ENCODE data around the gene KBTBD2.
"Not testable (repeated sequence)": the region's sequence is repeated elsewhere in the genome, so short reads cannot be mapped to it uniquely, and the experiment has no call there.

KBTBD2 gene

DNA sequence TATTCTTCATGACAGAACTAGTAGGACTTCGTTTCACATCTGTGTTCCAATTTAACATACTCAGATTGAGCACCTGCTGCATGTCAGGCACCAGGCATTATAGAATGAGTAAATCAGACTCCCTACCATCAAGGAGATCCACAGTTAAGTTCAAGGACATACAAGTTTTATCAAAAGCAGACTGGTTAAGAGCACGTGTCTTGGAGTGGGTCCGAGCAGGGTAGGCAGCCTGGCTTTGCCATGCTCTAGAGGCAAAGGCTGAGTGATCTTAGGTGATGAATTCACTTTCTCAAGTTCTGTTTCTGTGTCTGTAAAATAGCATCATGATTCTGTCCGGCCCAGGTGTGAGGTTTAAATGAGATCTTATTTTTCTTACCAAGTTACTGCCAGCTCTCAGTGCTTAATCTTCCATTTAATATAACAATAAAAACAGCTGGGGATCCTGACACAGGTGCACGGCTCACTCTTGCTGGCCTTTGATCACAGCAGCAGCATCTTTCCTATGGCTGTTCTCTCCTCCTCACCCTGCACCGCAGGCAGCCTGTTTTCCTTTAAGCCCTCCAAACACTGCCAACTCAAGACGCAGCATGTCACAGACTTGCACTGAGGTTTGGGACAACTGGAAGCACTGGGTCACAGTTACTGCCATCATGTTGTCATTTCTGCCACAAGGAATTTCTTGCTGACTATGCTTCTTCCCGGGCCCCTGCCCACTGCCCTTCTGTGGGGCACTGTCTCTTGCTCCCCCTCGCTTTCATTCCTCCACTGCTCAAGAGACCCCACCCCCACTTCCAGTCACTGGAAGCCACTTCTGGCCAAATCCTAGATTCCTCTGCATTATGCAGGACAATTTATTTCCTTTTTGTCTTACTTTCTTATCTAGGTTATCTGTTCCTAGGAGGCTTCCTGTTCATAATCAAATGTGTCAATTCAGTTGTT is 35.5 kb downstream of the KBTBD2 start:
- not testable (repeated sequence) for DNase-seq (ENCODE audit: low spot score)

DNA sequence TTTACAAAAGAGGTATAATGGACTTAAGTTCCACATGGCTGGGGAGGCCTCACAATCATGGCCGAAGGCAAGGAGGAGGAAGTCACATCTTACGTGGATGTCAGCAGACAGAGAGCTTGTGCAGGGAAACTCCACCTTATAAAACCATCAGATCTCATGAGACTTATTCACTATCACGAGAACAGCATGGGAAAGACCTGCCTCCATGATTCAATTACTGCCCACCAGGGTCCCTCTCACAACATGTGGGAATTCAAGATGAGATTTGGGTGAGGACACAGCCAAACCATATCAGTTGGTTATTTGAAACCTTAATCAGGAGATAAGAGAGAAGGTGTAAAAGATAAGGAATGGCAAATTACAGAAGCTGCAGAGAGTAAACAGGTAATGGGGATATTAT is 40.9 kb downstream of the KBTBD2 start:
- not testable (repeated sequence) for DNase-seq (ENCODE audit: low spot score)

DNA sequence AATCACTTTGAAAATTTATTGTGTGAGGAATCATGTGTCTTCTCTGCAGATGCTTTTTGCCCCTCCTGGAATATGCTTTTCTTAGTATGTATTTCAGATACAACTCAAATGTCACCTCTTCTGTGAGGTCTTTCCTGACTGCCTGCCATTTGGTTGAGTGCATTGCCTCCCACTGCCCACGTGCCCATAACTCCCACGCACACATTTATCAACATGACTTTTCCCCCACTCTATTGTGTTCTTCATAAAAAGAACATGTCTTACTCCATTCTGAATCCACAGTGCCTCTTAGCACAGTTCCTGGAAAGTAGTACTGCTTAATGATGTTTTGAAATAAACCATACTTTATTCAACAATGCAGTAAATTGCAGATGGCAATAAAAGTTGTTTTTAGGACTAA is 42.9 kb downstream of the KBTBD2 start:
- not testable (repeated sequence) for DNase-seq (ENCODE audit: low spot score)

DNA sequence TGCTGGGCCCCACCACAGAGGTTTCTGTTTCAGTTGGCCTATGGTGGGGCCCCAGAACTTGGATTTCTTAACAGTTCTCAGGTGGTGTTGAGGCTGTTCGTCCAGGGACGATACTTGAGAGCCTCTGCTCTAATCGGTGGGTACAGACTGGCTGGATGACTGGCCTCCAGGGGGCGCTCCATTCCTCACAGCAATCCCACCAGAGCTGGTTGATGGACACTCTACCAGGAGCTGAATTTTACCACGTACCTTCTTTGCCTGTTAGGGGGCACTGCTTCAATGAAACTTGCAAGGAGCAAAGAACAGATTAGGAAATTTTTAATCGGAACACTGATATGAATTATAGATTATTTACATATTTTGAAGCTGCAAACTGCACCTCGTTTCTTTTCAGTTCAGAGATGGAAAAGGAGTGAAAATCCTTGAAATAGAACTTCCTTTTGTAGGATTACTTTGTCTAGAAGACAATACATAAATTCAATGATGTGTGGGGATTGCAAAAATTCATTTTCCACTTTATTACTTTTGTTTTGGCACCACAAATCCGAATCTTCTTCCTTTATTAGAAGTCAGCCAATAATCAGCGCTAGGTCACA is 44.8 kb downstream of the KBTBD2 start:
- peak; percentile 73 for DNase-seq (ENCODE audit: low spot score)

DNA sequence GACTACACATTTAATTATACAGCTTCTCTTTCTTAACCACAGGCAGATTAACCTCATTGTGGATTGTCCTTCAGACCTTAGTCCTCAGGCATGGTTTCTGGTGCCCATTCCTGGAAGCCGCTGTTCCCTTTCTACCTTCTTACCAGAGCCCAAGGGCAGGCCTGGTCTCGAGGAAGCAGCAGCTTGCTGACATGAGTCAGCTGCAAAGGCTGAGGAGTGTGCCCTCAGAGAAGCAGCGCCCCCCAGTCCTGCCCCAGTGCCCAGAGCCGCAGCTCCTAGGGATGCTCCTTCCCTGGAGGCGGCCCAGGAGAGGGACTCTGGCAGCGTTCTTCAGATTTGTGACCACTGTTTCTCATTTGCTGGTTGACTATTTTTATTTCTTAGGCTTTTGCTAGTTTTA is 46.8 kb downstream of the KBTBD2 start:
- peak; percentile 40 for DNase-seq (ENCODE audit: low spot score)

DNA sequence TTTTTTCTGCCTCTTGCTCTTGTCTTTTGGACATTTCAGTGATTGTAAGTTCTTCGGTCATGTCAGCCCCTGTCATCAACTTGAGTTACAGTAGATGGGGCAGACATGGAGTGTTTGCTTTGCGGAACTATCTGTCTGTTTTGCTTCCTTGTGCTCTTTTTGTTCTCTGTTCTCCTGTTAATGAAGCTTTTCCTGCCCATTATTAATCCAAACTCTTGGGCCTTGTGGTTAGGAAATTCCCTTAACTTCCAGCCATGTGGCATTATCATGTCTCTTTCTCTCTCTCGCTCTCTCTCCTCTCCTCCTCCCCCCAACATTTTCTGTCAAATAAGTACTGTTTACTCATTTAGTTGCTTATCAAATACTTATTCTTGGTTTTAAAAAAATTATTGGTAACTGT is 47.8 kb downstream of the KBTBD2 start:
- DNase-seq (ENCODE audit: low spot score) = peak; percentile 35

DNA sequence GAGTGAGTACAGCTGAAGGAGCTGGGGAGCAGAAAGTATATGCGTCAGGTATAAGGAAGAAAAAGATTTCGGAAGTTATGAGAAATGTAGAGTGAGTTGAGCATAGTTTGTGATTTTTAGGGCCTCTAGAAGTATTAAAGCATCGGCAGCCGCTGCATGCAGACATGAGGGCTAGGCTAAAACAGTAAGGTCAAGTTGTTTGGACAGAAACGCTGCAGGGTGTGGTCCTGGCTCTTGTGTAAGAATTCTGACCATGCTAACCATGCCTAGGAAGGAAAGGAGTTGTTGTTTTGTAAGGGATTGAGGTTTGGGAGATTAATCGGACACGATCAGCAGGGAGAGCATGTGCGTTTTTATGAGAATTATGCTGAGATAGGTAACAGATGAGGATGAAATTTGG is 51.7 kb downstream of the KBTBD2 start:
- DNase-seq (ENCODE audit: low spot score) = not testable (repeated sequence)

DNA sequence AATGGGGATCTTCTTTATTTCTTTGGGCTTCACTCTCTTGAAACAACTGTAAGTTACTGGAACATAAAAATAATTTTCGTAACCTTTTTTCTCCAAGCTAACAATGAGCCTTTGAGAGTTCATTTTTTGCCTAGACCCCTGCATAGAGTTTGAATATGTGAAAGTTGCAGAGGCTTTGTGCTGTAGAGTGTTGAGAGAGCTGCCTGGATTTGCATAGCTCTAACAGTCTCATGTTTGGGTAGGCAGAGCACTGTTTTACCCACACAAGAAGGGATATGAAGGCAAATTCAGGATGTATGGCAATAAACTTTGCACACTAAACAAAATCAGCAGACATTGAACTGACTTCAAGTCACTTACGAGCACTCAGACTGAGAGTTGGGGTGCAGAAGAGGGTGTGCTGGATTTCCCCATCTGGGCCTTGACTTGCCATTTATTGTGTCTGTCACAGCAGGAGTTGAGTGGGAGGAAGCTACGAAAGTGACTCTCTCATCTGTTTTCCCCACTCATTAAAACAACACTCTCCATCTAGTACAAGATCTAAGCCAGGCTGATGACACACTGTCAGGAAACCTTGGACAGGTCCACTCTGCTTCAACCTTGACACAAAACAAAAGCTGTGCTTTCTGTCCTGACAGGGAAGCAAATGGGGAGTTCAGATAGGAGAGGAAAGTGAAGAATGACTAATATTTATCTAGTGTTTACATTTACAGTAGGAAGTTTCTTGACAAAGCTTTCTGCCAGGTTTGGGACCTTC is 62.4 kb downstream of the KBTBD2 start:
- DNase-seq (ENCODE audit: low spot score) = not testable (repeated sequence)

All from kidney tubule cell (primary cell).